GM19351 (cell line): ENCODE measurements around the gene ZFPM1.

Experiments
- ATAC-seq: cut with Tn5 transposase; IDR thresholded peaks from one replicate; pipeline ENCODE4 v1.9.1; 2021; ENCODE audit warnings: mild to moderate bottlenecking, moderate library complexity; ENCODE audit not compliant: unreplicated experiment

ZFPM1 gene

DNA sequence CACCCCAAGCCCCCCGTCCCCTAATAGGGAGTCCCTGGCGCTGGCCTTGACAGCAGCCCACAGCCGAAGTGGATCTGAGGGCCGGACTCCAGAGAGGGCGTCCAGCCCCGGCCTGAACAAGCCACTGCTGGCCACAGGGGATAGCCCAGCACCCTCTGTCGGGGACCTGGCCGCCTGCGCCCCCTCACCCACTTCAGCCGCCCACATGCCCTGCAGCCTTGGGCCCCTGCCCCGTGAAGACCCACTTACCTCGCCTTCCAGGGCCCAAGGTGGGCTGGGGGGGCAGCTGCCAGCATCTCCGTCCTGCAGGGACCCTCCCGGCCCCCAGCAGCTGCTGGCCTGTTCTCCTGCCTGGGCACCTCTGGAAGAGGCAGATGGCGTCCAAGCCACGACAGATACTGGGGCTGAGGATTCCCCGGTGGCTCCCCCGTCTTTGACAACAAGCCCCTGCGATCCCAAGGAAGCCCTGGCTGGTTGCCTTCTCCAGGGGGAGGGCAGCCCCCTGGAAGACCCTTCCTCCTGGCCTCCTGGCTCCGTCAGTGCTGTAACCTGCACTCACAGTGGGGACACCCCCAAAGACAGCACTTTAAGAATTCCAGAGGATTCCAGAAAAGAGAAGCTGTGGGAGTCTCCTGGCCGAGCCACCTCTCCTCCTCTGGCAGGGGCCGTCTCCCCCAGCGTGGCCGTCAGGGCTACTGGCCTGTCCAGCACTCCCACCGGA lies 19.3 kb upstream of the ZFPM1 start:
- ATAC-seq = no peak

DNA sequence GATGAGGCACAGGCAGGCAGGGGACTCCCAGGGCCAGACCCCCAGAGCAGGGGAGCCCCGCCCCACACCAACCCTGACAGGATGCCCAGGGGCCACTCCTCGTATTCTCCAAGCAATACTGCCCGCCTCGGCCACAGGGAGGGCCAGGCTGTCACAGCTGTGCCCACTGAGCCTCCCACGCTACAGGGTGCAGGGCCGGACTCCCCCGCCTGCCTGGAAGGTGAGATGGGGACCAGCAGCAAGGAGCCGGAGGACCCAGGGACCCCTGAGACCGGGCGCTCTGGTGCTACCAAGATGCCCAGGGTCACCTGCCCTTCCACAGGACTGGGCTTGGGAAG lies 18.8 kb upstream of the ZFPM1 start:
- ATAC-seq = no peak

DNA sequence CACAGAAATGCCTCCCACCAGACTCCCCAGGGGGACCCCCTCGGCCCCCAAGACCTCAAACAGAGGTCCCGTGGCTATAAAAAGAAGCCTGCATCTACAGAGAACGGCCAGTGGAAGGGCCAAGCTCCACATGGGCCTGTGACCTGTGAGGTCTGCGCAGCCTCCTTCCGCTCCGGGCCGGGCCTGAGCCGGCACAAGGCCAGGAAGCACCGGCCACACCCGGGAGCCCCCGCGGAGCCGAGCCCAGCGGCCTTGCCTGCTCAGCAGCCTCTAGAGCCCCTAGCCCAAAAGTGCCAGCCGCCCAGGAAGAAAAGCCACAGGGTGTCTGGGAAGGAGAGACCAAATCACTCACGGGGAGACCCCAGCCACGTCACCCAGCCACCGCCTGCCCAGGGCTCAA lies 18.3 kb upstream of the ZFPM1 start:
- ATAC-seq = no peak

DNA sequence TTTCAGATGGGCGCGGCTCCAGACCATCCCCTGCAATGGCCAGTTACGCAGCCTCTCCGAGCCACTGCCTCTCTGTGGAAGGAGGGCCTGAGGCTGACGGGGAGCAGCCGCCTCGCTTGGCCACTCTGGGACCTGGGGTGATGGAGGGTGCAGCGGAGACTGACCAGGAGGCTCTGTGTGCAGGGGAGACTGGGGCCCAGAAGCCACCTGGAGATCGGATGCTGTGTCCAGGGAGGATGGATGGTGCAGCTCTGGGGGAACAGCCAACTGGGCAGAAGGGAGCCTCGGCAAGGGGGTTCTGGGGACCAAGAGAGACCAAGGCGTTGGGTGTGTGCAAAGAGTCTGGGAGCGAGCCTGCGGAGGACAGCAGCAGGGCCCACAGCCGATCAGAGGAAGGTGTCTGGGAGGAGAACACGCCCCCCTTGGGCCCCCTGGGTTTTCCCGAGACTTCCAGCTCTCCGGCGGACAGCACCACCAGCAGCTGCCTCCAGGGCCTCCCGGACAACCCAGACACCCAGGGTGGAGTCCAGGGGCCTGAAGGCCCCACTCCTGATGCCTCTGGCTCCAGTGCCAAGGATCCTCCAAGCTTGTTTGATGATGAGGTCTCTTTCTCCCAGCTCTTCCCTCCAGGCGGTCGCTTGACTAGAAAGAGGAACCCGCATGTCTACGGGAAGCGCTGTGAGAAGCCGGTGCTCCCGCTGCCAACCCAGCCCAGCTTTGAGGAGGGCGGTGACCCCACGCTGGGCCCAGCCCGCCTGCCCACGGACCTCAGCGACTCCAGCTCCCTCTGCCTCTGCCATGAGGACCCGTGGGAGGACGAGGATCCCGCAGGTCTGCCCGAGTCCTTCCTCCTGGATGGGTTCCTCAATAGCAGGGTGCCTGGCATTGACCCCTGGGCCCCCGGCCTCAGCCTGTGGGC lies 17.4 kb upstream of the ZFPM1 start:
- no peak for ATAC-seq

DNA sequence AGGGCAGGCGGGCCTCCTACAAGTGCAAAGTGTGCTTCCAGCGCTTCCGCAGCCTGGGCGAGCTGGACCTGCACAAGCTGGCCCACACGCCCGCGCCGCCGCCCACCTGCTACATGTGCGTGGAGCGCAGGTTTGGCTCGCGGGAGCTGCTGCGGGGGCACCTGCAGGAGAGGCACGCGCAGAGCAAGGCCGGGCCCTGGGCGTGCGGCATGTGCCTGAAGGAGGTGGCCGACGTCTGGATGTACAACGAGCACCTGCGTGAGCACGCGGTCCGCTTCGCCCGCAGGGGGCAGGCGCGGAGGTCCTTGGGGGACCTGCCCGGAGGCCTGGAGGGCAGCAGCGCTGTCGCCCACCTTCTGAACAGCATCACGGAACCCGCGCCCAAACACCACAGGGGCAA lies 16.3 kb upstream of the ZFPM1 start:
- no peak for ATAC-seq

DNA sequence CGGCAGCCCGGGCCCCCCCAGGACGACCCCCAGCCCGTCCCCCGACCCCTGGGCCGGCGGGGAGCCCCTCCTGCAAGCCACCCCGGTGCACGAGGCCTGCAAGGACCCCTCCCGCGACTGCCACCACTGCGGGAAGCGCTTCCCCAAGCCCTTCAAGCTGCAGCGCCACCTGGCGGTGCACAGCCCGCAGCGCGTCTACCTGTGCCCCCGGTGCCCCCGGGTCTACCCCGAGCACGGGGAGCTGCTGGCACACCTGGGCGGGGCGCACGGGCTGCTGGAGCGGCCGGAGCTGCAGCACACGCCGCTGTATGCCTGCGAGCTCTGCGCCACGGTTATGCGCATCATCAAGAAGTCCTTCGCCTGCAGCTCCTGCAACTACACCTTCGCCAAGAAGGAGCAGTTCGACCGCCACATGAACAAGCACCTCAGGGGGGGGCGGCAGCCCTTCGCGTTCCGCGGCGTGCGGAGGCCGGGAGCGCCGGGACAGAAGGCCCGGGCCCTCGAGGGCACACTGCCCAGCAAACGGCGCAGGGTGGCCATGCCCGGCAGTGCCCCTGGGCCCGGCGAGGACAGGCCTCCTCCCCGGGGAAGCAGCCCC lies 15.6 kb upstream of the ZFPM1 start:
- no peak for ATAC-seq

DNA sequence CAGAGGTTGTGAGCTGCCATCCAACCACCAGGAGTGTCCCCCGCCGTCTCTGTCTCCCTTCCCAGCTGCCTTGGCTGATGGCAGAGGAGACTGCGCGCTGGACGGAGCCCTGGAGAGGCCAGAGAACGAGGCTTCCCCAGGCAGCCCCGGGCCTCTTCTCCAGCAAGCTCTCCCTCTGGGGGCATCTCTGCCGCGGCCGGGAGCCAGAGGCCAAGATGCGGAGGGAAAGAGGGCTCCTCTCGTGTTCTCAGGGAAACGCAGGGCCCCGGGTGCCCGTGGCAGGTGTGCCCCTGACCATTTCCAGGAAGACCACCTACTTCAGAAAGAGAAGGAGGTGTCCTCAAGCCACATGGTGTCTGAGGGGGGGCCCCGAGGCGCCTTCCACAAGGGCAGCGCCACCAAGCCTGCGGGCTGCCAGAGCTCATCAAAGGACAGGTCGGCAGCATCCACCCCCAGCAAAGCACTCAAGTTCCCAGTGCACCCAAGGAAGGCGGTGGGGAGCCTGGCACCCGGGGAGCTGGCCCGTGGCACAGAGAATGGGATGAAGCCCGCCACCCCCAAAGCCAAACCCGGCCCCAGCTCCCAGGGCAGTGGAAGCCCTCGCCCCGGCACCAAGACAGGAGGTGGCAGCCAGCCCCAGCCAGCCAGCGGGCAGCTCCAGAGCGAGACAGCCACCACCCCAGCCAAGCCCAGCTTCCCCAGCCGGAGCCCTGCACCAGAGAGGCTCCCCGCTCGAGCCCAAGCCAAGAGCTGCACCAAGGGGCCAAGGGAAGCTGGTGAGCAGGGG lies 14.8 kb upstream of the ZFPM1 start:
- ATAC-seq = no peak

DNA sequence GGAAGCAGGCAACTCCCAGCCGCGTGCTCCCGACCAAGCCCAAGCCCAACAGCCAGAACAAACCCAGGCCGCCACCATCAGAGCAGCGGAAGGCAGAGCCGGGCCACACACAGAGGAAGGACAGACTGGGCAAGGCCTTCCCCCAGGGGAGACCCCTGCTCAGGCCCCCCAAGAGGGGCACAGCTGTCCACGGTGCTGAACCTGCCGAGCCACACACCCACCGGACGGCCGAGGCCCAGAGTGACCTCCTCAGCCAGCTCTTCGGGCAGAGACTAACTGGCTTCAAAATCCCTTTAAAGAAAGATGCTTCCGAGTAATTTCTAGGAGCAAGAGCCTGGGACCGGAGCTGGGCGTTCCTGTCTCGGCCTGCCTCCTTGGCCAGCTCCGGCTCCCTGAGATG lies 14.1 kb upstream of the ZFPM1 start:
- no peak for ATAC-seq

DNA sequence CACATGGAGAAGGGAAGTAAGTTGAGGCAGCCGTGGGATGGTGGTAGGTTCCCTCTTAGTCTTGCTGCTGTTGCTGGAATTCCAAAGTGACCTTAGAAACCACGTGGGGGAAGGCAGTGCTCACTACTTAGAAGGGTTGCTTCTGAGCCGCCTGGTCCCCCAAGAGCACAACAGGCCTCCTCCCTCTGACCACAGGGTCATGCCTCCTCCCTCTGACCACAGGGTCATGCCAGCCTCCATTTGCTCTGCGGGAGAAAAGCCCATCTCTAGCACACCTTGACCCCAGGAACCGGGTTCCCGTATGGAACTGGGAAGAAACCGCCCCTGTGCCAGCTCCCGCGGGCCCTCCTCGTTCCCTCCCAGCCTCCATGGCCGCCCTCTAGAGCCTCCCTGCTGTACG lies 13.4 kb upstream of the ZFPM1 start:
- ATAC-seq = no peak

DNA sequence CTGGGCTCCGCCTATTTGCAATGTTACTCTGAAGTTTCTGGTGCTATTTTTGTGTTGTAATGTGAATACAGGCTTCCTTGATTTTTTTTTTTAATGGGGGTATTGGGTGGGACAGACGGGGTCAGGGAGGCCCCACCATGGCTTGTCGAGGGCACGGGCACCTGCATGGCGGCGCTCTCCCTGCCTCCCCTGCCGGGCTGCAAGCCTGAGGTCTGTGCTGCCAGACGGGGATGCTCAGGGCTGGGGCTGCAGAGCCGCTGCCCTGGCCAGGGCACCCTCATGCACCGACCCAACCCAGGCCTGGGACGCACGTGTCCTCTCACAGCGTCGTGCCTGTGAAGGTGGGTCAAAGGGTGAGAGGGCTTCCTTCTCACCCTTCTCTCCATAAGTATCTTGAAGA lies 13.0 kb upstream of the ZFPM1 start:
- no peak for ATAC-seq

DNA sequence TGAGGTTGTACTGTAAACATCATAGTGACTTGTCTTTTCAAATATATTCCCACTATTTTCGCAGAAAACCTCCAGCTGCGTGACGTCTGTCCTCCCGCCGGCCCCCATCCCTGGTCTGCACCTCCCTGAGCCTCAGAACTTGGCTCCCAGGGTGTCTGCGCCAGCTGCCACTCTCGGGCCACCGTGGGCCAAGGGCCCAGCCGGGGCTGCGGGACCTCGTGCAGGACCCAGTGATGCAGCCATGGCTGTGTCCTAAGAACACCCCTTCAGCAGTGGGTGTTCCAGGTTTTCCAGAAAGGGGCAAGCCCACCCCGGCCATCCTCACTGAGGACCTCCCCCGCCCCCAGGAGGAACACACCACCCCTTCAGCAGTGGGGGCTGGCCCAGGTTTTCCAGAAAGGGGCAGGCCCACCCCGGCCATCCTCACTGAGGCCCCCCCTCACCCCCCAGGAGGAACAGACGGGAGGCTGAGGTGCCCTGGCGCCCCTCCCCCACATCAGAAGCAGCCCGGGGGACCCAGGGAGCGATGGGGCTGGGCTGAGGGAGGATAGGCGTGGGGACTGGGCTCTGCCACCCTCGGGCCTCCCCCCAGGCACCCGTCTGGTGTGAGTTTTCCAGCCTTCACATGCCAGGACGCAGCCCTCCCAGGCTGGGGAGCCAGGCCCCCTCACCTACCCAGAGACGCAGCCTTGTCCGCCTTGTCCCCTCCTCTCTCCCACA lies 12.2 kb upstream of the ZFPM1 start:
- ATAC-seq = no peak

DNA sequence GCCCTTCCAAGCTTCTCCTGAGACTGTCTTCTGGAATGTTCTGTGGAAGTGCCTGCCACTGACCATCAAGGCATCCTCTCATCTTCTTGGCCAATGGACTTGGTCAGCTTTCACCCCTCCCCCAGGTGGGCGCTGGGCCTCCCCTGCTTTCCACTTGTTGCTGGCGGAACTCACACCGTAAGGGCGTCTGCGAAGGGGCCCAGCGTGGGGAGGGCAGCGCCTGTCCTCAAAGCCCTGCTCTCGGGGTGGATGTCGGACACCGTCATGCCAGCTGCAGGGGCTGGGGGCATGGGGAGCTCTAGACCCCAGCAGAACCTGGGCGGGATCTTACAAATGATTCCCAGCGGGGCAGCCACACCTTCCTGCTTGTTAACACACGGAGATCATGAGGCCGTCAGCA lies 11.6 kb upstream of the ZFPM1 start:
- no peak for ATAC-seq

DNA sequence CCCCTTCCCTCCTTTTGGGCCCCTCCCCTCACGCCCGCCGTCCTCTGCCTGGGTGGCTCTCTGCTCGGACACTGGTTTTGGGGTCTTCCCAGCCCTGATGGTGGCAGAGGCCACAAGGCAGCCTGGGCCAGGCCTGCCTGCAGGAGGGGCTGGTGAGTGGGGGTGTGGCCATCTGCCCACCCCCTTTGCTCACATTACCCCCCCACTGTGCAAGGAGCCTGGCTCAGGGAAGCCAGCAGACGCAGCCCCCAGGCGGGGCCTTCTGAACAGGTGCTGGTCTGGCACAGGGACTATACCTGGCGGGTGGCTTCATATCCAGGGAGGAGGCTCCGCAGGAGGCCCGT lies 10.7 kb upstream of the ZFPM1 start:
- ATAC-seq = no peak

DNA sequence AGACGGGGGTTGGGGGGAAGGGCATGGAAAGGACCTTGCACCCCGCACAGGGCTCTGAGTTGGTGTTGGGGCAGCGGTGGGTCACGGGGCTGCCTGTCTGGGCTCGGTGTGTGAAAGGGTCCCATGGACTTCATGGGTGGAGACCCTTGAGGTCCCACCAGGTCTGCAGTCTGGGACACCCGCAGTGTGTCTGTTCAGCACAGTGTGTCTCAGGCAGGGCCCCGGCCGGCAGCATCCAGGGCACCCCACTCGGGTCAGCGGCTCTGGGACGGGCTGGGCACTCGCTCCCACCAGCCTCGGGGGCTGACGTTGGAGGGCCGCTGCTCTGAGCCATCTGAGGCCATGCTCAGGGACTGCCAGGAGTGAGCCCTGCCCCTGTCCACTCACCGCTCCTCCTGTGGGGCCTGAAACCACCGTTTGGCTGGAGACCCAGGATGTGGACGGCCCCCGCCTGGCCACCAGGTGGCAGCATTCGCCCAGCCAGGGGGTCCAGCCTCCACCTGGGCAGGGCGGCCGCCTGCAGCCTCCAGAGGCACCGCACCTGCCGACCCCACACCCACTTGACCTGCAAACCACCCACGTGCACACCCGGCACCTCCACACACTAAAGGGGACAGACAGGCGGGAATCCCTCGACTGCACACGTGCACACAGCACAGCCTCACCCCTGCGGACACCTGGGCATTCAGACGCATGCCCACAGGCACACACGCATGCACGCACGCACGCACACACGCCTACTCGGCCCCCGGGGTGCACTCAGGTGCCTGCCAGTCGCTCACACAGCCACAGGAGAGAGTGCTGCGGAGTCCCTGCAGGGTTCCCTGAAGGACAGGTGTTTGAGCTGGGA lies 10.1 kb upstream of the ZFPM1 start:
- peak; percentile 55 for ATAC-seq

DNA sequence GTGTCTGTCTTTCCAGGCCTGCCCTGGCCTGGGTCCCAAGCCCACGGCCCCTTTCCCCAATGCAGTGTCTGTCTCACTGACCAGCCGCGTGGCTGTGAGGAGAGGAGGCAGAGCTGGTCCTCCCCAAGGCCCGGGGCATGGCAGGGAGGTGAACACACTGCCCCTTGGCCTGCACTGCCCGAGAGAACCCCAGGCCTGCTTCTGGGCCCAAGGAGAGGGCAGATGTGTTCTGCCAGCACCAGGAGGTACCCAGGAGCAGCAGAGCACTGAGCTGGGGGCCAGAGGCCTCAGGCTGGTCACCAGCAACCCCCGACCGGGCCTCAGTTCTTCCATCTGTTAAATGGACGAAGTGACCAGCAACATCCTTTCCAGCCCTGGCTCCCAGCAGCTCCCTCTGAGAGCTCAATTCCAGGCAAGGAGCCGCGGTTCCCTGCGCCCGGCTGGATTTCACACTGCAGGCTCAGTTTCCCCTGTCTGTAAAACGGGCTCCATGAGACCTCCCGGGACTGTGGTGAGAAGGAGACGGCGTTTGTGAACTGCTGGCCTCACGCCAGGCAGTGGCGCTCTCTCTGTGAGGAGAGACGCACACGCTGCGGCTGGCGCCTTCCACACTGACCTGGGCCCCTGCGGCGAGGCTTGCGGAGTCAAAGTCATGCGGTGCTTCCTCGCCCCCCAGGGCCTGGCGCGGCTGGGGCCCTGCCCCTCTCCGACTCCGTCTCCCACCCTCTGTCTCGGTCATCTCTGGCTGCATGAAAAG lies 8.1 kb upstream of the ZFPM1 start:
- ATAC-seq = no peak

DNA sequence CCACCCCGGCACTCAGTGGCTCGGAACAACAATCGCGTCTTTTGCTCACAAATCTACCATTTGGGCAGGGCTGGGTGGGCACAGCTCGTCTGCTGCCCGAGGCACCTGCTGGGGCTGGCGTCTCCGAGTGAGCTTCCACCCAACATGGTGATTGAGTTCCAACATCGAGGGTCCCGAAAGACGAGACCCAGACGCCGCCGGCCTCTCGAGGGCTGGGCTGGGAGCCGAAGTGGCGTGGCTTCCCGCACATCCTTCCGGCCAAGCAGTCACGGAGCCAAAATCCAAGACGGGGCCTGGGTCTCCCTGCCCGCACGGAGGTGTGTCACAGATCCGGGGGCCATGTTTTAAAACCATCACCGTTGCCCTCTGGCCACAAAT lies 7.5 kb upstream of the ZFPM1 start:
- no peak for ATAC-seq

DNA sequence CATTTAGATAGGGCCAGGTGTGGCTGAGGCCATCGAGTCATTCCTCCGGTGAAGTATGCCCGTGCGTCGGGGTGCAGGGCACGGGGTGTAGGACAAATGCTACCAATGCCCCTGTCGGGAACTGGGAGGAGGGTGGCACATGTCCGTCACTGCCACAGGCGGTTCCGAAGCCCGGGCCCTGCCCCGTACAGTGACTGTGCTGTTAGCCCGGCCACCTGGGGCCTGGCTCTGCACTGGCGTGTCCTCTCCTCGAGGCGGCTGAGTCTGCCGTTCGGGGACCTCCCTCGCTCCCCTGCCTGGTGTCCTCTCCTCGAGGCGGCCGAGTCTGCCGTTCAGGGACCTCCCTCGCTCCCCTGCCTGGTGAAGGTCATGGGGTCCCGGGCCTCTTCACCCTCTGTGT lies 7.0 kb upstream of the ZFPM1 start:
- no peak for ATAC-seq

DNA sequence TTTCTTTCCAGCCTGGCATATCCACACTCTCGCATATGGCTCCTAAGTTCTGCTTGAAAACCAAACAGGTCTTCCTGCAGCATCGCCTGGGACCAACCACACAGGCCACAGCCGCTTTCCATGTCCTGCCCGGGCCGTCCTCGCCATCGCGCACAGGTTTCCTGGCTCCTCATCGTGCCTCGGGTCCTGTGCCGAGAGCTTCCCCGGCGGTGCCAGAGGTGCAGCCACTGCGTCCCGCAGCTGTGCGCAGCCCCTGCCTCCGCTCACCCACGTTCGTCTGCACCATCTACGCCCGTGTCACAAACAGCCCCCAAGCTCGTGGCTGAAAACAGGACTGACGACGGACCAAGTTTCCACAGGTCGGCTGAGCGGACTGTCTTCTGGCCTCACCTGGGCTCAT lies 6.3 kb upstream of the ZFPM1 start:
- no peak for ATAC-seq

DNA sequence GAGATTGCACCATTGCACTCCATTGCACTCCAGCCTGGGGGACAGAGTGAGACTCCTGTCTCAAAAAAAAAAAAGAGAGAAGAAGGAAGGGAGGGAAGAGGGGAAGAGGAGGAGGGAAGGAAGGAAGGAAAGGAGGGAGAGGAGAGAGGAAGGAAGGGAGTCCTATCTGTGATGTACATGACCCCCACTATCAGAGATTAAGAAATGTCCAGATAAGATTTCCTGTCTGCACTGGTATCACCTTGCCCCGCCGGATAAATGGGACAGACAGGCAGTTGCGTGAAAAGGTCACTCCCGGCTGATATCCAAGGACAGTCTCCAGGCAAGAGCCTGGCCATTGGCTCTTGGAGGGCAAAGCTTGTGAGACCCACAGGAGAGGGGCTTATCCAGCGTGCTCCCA lies 5.2 kb upstream of the ZFPM1 start:
- no peak for ATAC-seq
